CD4-positive, alpha-beta T cell treated with Interferon alpha-2 for 1 hour (primary cell): ENCODE results near the gene ALX4.

ENCODE experiments used
- DNase-seq, 2 donors: peaks; one replicate each; pipeline ENCODE4 v3.0.0-alpha.2; 2020 to 2022

ALX4 gene

DNA sequence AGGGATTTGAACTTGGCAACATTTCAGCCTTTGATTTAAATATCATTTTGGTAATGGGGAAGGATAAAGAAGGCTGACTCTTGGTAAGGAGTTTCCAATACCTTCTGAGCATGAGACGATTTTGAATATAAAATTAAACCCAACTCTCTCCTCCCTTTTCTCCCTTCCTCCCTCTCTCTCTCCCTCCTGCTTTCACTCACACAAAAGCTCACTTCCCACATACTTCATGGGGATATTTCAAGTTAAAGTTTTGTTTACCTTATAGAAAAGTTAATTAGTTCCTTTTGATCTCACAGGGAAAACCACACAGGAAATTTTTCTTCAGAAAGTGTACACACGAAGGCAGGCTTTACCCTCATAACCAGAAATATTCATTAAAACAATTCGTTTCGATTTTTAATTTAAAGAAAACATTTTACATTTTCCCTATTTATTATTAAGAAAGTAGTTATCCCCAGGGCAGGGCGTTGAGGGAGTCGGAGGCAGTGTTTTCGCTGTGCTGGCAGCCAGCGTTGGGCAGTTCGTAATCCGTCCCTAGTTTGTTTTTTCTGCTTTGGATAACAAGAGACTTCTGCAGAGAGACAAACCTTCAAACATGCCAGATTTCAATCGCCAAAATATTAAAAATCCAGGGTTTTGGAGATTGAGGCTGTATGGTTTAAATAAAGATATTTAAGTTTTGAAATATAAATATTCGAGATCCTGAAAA, 25.3 kb upstream of the ALX4 start:
- no peak for DNase-seq

DNA sequence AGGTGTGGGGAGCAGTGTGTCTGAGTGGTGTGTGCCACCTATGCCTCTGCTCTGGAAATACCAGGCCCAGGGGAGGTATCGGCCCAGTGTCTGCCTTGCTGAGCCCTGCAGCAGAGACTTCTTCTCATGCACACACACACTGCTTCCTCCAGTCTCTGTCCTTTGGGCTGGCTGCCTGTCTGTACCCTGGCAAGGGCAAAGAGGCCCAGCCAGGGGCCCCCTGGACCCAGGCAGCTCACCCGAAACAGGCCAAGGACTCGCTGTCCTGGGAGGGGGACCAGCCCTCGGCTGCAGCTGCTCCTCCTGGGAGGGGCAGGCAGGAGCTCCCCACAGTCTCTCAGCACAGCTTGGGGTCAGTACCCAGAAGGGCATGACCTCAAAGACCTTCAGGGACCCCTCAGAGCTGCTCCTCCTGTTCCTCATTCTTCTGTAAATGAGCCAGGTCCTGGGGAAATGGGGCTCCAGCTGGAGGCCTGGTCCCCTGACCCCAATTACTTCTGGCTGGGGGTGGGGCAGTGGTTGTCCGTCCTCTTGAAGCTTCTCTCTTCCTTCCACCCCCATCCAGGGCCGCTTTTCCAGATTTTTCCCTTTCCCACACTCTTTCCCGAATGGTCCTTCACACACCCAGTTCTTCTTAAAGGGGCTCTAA, 24.5 kb upstream of the ALX4 start:
- DNase-seq: no peak

DNA sequence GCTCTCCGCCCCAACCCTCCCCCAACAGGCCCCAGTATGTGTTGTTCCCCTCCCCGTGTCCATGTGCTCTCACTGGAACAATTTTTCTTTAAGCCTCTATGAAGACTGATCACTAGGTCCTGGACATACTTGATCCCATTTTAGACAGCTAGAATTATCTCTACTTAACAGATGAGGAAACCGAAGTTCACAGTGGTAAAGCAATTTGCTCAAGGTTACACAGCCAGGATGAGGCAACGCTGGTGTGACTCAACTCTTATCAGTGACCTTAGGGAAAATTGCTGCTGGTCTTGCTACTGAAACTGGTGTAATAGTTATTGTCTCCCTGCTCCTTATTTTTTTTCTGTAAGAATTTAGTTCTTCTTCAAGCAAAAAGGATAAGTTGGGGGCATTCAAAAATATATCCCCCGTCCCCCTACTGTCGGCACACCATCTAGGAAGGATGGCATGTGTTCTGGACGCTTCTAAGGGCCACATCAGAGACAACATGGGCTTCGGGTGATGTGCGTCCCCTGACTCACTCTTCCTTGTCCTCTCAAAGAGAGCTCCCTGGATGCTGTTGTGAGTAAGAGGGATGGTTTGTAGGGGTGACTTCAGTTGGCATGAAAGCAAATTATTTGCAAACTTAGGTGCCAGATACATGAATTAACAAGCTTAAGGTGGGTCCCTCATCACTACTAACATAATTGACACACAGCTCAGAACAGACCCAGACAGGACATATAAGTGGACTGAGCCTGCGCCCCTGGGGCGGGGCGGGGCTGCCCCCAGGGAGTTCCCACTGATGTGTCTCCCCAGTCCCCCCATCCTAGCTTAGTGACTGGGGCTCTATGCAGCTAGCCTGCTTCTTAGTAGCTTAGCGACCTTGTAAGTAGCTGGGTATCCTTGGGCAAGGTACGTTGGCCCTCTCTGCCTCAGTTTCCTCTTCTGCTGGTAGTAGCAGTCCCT, 23.6 kb upstream of the ALX4 start:
- no peak for DNase-seq

DNA sequence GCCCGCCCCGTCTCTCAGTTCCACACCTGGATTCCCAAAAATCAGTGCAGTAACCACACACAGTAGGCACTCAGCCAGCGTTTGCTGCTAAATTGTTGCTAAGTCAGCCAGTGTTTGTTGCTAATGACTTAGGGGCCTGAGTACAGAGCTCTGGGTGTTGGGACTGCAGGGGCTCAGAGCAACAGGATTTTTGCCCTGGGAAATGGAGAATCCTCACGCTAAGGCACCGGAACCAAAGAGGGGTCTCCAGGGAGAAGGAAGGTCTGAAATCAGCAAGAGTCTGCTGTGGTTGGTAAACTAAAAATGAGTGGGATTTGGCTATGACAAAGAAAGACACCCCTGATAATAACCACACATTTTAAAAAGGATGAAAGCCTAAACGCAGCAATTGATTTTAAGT, 22.7 kb upstream of the ALX4 start:
- DNase-seq: no peak

DNA sequence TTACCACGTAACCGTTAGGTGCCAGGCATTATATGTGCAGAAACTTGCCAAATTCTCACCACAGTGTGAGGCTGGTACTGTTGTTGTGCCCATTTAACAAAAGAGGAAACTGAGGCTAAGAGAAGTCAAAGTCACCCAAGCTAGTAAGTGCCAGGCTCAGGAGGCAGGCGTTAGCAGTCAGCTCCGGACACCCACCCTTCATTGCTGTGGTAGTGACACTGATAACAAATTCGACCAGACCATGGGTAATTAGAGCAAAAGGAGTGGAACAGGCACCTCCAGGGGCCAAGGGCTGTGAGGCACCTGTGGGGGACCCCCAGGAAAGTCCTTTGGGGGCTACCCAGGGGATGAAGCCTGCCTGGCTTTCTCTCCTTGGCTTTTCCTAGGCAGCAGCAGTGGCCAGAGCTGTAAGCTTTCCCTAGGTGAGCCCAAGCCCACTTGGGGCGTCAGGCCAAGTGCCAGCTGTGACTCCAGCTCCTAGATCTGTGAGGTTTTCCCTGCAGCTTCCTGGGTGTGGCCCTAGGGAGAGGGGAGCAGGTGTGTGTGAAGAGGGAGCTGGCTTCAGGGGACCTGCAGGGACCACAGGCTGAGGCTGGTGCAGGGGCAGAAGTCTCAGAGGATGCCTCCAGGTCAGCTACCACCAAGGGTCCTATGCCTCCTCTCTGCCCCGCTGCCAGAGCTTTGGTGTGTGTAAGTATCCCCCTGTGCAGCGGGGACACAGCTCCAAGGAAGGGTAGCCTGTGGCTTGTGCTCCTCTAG, 19.7 kb upstream of the ALX4 start:
- no peak for DNase-seq

DNA sequence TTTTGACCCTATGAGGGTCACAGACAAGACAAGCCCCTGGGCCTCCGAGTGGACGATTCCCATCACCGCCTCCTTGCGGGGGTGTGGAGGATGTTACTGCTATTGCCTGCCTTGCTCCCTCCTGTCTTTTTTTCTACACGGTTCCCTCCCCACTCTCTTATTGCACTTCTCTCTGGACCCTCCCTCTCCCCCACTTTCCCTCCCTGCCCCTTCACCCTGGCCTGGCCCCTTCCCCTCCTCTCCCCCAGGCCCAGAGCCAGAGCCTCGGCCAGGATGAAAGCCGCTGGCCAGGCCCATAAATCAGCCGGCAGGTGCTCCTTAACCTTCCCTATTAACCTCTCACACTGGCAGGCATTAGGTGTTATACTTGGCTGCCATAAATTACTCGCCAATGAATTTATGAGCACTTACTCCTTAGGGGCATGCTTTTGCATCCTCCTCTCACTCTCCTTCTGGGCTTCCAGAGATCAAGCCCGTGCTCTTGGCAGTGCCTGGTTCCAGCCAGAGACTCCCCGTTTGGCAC, 18.3 kb upstream of the ALX4 start:
- no peak for DNase-seq

DNA sequence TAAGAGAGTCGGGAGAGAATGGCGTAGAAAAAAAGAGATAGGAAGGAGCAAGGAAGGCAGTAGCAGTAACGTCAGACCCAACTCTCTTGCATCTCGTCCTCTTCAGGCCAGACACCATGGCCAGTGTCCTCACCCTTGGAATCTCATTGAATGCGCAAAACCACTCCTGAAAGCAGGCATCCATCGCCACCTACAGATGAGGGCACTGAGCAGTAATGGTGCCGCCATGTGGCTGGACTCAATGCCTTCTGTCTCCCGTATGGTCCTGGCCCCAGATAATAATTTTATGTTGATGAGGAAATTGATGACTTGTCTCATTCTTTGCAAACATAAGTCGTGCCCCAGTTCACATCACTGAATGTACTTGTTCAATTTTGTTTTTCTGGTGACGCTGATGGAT, 17.8 kb upstream of the ALX4 start:
- DNase-seq: no peak

DNA sequence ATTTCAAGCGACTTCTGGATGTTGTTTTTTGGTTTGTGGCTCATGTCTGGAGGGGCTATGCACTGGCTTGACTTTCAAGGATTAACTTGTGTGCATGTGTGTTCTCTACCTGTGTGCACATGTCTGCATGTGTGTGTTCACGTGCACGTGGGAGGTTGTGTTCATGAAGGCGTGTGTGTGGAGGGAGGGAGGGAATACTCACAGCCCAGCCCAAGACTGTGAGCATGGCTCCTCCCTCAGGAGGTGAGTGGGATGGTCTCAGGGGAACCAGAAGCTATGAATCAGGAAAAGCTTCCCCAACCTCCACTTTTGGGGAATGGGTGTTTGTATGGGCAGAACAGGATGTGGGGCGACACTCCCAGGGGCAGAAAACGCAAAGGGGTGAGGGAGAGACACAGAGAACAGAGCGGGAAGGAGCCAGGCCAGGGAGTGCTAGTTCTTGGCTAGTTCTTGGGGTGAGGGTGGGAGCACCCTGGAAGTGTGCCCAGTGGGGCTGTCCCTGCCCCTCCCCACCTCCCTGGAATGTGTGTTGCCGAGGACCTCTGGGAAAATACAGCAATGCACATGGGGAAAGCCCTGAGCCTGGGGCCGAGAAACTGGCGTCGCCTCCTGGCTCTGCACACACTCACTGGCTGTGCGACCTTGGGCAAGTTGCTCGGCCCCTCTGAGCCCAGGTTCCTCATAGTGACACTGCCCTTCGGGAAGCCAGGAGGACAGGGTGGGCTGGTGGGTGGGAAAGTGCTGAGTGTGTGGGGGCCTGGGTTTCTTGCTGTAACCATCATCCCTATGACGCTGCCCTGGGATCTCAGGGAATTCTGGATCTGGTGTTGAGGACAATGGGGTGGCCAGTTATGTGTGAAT, 16.9 kb upstream of the ALX4 start:
- no peak for DNase-seq

DNA sequence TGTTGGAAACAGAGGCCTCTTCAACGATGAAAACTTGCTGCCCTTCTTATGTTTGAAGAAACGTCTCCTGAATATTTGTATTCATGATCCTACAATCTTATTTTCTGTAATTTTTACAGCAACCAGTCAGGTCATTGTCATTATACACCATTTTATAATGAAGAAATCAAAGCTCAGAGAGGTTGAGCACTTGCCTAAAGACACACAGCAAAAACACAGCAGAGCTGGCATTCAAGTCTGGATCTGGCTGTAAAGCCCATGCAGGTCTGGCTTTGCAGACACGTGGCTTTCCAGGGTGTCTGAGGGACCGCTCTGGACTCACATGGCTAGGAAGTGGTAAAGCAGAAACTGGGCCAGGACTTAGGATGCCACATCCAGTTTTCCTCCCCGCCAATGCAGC, 15.8 kb upstream of the ALX4 start:
- no peak for DNase-seq

DNA sequence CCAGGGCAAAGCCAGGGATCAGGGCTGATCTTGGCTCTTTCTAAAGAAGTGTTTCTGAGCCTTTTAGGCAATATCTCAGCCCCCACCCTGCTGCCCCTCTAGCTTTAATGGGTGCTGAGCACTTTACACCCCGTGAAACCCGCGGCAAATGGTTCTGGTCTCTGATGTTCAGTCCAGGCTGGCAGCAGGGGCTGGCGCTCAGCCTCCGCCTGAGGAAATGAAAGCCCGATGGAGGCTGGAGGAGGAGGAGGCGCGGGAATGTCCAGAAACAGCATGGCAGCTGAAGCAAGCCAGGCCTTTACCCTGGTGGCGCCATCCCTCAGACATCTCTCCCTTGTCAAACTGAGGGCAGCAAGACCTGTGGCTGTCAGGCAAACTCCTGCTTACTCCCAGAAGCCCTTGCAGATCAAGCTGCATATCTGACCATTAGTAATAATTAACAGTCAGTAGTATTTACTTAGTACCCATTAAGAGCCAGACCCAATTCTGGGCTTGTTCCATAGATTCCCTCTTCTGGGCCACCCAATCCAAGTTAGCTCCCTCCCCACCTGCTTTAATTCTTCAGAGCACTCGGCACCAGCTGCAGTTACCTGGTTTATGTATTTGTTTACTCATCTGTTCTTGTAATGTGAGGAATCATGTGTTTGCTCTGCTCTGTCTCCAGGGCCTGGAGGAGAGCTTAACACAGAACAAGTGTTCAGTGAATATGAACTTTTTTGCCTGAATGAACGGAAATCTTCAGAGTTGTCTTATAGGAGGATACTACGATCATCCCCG, 15.0 kb upstream of the ALX4 start:
- DNase-seq: no peak

DNA sequence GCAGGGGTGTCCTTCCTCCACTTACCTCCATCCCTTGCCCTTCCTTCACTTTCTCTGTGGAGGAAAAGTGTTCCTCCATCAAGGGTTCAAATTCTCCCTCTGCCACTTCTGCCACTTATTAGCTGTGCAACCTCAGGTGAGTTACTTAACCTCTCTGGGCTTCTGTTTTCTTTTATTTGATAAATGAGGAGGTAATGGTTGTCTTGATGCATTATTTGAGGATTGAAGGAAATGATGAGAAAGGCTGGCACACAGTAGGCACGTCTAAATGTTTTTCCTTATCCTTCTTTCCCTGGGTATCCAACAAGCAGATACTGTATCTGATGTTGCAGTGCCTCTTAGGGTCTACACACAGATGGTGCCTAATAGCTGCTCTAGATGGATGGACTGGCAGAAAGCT, 14.3 kb upstream of the ALX4 start:
- no peak for DNase-seq

DNA sequence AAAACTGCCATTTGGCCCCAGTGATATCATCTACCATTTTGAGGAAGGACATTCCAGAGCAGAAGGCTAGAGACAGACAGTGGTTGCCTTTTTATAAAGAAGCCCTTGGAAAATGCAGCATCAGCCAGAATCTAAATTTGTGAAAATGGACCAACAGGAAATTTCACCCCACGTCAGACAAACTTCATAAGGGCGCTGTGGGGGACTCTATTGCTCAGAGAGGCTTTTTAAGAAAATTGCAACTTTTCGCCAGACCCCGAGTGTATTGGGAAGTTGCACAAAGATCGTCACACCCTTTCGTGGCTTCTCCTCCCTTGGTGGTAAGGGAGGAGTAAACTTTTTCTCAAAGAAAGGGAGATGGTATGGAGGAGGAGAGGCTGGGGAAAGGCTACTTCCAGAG, 12.3 kb upstream of the ALX4 start:
- no peak for DNase-seq

DNA sequence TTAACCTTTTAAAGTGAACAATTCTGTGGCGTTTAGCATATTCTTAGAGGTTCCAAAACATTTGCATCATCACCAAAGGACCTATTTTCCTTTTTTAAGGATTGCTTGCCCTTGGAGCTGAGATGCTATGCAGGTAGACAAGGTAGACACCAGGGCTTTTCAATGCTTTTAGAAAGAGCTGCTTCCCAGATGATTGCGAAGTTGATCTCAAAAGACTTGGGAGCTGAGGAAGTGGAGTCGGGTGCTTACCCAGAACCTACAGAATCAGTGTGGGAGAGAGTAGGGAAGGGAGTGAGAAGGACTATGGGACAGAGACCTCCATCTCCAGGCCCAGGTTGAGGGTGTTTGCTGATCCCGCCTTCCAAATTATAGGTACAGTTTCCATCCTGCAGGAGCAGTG, 11.1 kb upstream of the ALX4 start:
- no peak for DNase-seq

DNA sequence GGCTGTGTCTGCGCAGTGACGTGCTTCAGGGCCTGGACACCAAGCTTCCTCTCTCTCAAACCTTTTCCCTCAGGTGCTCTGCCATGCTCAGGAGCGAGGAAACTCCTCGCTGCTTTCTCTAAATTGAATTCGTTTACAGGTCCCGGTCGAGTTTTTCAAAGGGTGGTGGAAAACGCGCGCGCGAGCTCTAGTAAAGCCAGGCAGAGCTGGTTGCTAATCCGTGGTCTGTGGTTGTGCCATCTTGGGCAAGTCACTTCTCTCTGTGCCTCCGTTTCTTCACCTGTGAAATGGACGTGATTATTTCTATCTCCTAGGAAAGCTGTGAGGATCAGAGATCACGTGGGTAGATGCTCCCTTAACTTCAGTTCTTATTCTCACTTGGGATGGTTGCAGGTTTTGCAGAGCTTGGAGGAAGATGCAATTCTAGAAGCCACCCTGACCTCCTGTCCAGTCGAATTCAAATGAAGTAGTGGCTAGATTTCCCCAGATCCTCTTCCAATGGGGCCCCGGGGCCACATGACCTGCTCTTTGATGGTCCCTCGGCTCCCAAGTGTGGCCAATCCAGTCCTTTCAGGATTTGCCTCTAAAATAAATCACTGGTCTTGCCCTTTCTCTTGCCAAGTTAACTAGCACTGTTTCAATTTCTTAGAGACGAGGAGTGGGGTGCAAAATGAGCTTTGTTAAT, 10.5 kb upstream of the ALX4 start:
- DNase-seq: no peak

DNA sequence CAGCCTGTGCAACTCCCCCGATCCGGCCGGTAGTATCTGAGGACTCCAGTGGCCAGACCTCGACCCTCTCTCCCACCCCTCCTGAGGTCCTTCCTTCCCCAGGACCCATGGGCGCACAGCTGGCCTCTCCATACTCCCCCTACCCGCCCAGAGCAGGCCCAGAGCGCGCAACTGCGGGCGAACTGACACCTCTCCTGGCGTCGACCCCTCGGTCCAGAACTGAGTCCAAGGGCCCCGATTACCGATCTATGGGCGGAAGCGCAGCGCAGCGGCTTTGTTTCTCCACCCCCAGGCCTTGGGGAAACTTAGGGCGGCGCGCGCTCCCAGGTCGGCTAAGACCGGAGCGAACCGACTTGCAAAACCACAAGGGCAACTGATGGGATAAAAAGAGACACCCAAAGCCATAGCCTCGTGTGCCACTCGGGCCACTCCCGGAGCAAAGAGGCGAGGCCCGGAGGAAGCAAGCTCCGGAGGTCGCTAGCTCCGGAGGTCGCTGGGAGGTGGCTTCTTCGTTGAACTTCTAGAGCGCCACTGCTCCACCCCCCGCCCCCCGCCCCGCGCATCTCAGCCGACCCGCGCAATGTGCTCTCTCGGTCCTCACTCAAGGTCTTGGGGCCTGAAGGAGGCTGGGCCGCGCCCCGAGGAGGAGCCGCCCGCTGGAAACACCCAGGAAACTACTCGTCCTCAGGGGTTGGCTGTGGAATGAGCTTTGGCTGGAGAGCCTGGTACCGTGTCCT, 9.8 kb upstream of the ALX4 start:
- DNase-seq: no peak

DNA sequence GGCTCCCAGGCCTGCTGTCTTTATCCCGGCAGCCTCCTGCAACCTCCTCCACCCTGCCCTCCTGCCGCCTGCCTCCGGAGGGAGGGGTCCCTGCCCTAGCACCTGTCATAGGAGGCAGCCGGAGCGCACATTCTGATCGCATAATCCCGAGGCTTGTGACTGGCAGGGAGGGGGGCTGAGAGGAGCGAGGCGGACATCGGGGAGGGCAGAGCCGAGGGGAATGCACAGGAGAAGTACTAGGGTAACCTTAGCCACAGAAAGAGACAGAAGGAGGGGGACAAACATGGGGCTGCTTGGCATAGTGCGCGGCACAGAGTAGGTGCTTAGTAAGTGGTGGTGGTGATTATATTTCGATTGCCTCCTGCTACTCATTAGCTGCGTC, 9.2 kb upstream of the ALX4 start:
- no peak for DNase-seq

DNA sequence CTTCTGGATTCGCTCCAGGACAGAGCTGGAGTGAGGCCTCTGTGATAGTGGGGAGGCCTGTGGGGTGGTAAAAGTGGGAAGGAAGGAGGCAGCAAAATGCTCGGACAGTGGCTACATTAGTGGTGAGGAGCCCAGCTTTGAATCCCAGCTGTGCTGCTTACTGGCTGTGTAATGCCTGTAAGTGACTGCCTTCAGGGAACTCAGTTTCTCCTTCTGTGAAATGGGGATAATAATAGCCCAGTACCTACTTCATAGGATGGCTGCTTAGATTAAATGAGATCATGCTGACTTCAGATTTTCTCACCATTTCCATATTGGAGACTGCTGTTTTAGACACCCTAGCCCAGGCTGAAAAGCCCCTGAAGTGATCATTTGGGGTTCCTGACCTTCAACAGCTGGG, 8.4 kb upstream of the ALX4 start:
- no peak for DNase-seq

DNA sequence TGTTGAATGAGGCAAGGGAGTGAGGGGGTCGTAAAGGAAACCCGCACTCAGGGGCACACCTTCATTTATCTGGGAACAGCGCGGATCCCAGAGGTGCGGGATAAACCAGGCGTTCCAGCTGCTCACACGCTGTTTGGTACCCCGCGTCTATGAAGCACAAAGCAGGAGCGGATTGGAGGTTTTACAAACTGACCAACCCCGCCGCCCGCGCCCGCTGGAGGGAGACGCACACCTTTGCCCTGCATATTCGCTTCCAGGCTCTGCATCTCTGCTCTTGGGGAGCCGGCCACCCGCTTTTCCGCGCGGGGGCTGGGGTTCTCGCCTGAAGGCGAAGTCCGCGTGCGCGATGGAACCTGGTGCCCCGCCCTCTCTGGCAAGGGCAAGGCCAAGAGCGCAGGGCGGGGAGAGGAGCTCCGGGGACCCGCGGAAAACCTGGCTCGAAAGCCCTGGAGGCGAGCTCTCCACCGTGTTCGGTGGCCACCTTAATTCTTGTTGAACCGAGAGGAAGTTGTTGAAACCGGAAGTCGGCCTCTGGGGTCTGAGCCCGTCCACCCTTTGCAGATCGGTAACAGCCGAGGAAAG, 6.8 kb upstream of the ALX4 start:
- no peak for DNase-seq

DNA sequence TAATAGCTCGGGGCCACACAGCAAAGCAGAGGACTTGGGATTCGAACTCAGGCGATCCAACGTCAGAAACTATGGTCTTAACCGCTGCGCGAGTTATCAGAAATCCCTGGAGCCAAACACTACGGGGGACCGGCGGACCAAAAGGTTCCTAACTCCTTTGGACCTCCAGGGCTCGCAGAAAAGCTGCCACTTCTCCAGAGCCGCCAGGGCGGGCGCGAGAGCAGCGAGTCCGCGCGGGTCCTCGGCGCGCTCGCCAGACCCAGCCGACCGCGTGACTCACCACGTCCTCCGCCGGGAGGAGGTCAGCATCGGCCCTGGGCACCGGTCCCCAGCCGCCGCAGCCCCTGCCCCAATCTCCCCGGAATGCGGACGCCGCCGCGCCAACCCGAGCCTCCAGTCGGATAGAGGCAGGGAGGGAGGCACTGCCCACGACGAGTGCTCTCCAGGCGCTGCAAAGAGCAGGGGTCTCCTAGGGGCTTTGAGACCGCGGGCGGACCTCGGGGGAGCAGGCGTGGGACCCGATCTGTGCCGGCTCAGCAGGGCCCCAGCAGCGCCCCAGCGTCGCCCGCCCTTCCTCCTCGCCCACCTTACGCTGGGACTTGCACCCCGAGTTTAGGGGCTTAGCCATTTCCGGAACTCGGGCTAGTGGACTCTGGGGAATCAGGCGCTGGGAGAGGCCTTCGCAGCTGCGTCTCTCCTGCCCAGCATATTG, 6.2 kb upstream of the ALX4 start:
- no peak for DNase-seq
